HTR-8/SVneo (cell line): Measurements from ENCODE around the gene MAP9.
A peak's percentile ranks its signal among the peaks of the same experiment; 100 is the strongest.
"Not testable (repeated sequence)": the region's sequence is repeated elsewhere in the genome, so short reads cannot be mapped to it uniquely, and the experiment has no call there.

Source experiments
- DNase-seq: peaks from one replicate; pipeline ENCODE4 v3.0.0; 2011; ENCODE audit warnings: low spot score, mixed read lengths; ENCODE audit not compliant: insufficient read length
- FAIRE-seq: peaks from 2 replicates; lab custom pipeline; 2011; peaks lifted over from hg19 to GRCh38; lab: Jason Lieb, UNC

The MAP9 gene

DNA sequence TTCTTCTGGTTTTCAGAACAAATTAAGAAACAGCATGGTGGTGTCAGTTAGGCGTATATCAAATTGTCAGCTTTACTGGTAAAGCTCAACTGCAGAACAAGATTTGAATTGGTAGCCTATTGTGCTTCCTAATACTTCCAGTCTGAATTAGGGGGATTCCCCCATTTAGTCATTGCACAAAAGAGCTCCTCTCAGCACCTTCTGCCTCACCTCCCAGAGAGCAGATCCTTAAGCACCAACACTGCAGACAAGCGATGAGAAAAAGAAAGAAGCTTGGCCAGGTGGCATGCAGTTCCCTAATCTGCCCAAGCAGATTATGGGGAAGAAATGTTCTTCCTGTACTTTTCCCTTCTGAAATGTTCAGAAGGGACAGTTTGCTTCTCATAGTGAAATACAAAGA lies 9.2 kb downstream of the MAP9 start:
- FAIRE-seq (no peak), DNase-seq (no peak)

GRCh38 chr4:155353923-155354540 lies 22.7 kb downstream of the MAP9 start:
- no peak for FAIRE-seq
- DNase-seq: peak; percentile 23

- FAIRE-seq (no peak), DNase-seq (peak; percentile 18)
Observed at GRCh38 chr4:155342142-155342541, 34.6 kb downstream of the MAP9 start.

- DNase-seq (no peak), FAIRE-seq (no peak)
Observed at GRCh38 chr4:155339999-155340398, 36.8 kb downstream of the MAP9 start.

- FAIRE-seq: no peak
- no peak for DNase-seq
Observed at GRCh38 chr4:155339588-155339987, 37.2 kb downstream of the MAP9 start.

DNA sequence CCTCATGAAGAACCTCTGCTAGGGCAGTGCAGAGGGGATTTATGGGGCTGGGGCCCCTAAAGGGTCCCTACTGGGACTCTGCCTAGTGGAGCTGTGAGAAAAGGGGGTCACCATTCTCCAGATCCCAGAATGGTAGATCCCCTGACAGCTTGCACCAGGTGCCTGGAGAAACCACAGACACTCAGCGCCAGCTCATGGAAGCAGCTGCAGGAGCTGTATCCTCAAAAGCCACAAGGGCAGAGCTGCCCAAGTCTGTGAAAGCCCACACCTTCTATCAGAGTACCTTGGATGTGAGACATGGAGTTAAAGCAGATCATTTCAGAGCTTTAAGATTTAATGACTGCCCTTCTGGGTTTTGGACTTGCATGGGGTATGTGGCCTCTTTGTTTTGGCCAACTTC lies 38.6 kb downstream of the MAP9 start:
- no peak for DNase-seq
- FAIRE-seq: no peak

DNA sequence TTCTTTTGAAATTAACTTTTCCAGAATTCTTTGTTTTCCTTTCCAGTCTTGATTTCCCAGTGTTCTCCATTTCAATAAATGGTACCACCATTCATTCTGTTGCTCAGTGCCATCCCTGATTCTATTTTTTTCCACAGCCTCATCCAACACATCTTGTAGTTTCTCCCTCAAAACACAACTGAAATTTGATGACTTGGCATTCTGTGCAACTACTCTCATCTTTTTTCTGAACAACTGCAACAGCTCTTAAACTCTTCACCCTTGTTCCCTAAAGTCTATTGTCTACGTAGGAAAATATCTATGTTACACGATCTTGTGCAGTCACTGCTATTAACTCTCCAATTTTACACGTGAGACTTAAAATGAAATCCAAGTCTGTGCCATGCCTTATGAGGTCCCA lies 40.5 kb downstream of the MAP9 start:
- DNase-seq (no peak), FAIRE-seq (no peak)

- DNase-seq (no peak), FAIRE-seq (no peak)
Observed at GRCh38 chr4:155331478-155331877, 45.3 kb downstream of the MAP9 start.

DNA sequence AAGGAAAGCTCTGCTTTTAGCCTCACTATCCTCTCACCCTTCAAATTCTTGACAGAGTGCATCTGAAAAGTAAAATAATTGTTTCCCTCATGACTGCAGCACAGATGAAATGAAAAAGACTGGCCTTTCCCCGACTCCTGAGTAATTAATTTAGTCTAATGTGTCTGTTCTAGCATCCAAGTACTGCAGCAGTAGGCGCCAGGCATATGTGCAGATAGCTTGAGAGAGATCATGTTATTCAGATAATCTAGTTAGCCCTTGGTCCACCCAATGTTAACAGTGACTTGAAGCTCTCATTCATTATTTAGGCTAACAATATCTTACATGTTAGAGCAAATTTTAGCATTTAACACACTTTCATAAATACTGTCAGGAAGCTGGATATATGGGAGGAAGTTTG lies 54.0 kb downstream of the MAP9 start:
- FAIRE-seq (no peak), DNase-seq (no peak)

- FAIRE-seq: no peak
Observed at GRCh38 chr4:155321006-155321405, 55.8 kb downstream of the MAP9 start.

DNA sequence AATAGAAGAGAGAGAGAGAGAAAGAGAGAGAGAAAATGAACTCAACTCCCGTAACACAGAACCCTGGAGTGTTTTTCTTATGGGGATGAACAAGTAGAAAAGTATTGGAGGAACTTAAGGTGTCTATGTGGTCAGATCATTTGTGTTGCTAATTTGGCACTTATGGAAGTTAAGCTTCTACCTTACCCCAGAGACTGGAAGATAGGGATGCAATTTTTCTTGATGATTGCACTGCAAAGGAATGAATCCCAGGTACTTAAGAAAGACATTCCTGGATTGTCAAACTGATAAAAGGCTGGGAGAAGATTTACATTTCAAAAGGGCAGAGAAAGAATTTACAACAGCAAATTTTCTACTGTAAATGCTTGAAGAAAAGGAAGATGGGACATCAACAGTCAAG lies 57.2 kb downstream of the MAP9 start:
- FAIRE-seq: no peak
- no peak for DNase-seq

More at GRCh38 chr4:155321006-155321405, 55.8 kb downstream of the MAP9 start:
- DNase-seq: no peak

GRCh38 chr4:155312027-155312426 lies 64.7 kb downstream of the MAP9 start:
- DNase-seq, FAIRE-seq: not testable (repeated sequence)

DNA sequence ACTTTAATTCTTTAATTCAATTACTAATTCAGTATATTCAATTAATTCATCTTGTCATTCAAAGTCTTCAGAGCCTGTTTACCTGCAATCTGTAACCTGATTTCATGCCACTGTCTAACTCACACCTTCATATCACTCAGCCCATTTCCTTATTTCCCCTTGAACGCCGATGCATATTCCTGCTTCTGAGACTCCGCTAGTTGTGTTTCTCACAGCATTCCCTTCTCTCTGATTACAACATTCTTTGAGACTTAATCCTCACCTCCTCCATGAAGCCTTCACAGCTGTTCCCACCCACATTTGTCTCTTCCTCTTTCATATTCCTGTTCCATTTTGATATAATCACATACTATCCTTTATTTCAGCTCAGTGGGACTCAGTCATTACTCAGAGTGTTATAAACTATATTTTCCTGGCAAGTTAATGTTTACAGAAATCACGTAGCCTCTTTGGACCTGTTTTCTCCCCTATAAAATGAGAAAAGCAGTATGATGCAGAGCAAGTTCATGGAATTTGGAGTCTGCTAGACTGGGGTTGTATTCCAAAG lies 69.0 kb downstream of the MAP9 start:
- no peak for FAIRE-seq
- no peak for DNase-seq

GRCh38 chr4:155305619-155306018 lies 71.1 kb downstream of the MAP9 start:
- DNase-seq (no peak), FAIRE-seq (no peak)

- DNase-seq (no peak), FAIRE-seq (no peak)
Observed at GRCh38 chr4:155304375-155304774, 72.4 kb downstream of the MAP9 start.

DNA sequence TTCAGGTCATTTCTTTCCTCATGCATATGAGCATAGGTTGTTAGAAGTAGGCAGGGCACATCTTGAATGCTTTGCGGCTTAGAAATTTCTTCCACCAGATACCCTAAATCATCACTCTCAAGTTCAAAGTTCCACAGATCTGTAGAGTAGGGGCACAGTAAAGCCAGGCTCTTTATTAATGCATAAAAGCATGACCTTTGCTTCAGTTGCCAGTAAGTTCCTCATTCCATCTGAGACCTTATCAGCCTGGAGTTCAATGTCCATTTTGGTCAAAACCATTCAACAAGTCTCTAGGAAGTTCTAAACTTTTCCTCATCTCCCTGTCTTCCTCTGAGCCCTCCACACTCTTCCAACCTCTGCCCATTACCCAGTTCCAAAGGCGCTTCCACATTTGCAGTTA lies 77.7 kb downstream of the MAP9 start:
- FAIRE-seq (no peak), DNase-seq (no peak)
